Measurements from ENCODE around the gene DLEC1.

Gene DLEC1

GRCh38 chr3:38002291-38002876 lies 36.6 kb upstream of the DLEC1 start:
- H3K4me3 ChIP-seq (replicated peaks; ENCODE audit: low read depth, low read length) = no peak overlapping the region
- TF ChIP-seq, protein P1, sequence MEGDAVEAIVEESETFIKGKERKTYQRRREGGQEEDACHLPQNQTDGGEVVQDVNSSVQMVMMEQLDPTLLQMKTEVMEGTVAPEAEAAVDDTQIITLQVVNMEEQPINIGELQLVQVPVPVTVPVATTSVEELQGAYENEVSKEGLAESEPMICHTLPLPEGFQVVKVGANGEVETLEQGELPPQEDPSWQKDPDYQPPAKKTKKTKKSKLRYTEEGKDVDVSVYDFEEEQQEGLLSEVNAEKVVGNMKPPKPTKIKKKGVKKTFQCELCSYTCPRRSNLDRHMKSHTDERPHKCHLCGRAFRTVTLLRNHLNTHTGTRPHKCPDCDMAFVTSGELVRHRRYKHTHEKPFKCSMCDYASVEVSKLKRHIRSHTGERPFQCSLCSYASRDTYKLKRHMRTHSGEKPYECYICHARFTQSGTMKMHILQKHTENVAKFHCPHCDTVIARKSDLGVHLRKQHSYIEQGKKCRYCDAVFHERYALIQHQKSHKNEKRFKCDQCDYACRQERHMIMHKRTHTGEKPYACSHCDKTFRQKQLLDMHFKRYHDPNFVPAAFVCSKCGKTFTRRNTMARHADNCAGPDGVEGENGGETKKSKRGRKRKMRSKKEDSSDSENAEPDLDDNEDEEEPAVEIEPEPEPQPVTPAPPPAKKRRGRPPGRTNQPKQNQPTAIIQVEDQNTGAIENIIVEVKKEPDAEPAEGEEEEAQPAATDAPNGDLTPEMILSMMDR (IDR thresholded peaks at IDR 0.05; ENCODE audit: low read length, missing control alignments) = no peak
- DNase-seq (ENCODE audit: low read depth) = no peak

GRCh38 chr3:38002940-38003339 lies 36.1 kb upstream of the DLEC1 start:
- H3K4me3 ChIP-seq (replicated peaks; ENCODE audit: low read depth, low read length) = no peak overlapping the region
- no peak for DNase-seq (ENCODE audit: low read depth)
- TF ChIP-seq, protein P1 (IDR thresholded peaks at IDR 0.05; ENCODE audit: low read length, missing control alignments) = no peak

DNA sequence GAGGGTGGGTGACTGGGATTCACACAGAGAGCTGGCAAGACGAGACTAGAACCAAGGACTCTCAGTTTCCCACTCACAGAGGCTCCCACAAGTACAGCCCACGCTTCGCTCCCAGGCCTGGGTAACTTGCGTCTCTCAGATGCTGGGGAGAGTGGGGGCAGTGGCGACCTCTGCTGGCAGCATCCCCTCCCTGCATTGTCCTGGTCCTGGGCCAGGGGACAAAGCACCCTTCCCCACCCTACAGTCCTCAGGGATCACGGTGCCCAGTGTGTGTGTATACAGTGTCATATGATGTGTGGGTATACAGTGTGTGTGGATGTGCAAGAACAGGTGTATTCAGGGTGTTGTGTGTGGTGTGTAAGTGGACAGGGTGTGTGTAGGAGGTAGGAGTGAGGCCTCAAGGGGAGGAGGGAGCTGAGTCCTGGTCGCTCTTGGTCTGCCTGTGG lies 35.6 kb upstream of the DLEC1 start:
- no peak overlapping the region for H3K4me3 ChIP-seq (replicated peaks; ENCODE audit: low read depth, low read length)
- DNase-seq (ENCODE audit: low read depth) = peak; percentile 52
- TF ChIP-seq, protein P1 (IDR thresholded peaks at IDR 0.05; ENCODE audit: low read length, missing control alignments) = peak; percentile 87

DNA sequence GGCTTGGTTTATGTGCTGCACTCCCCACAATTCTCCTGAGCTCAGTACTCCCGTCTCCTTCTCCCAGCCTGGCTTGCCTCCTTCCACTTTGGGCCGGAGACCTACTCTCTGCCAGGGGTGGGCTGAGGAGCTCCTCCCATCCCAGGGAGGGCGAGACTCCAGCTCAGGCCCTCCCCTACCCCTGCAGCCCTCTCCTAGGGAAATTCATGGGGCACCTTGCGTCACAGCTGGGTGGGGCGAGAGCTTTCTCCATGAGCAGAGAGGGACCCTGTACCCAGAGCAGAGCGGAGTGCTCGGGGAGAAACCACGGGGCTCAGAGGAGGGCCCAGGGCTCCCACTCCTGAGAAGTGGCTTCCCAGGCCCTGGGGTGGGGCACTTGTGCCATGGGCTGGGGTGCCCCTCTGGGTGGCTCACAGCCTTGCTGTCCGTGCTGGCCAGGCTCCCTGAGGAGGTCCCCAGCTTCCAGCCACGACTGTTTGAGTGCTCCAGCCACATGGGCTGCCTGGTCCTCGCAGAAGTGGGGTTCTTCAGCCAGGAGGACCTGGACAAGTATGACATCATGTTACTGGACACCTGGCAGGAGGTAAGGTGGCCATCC lies 35.1 kb upstream of the DLEC1 start:
- no peak overlapping the region for H3K4me3 ChIP-seq (replicated peaks; ENCODE audit: low read depth, low read length)
- DNase-seq (ENCODE audit: low read depth) = no peak
- TF ChIP-seq, protein P1 (IDR thresholded peaks at IDR 0.05; ENCODE audit: low read length, missing control alignments) = no peak

DNA sequence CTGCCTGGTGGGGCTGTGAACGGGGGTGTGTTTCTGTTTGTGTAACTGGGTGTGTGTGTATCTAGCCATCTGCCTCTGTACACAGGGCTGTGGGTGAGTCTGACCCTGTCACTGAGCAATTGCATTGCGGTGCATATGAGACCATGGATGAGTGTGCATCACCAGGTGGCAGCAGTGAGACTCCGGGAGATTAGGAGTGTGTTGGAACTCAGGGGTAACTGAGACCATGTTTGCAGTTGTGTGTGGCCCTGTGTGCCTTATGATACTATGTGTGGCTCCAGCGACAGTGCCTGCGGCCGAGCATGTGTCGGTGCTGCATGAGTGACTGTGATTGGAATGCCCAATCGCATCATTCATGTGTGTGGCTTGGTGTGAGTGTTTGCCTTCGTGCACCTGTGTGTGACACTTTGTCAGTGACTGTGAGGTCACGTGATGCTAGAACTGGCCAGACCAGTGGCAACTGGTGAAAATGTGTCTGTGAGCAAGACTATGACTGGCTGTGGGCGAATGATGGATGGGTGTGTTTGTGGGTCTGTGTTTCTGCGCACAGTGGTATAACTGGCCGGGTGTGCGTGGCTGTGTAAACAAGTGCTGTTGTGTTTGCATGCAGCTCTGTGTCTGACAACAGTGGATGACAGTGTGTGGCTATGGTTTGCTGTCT lies 34.5 kb upstream of the DLEC1 start:
- H3K4me3 ChIP-seq (replicated peaks; ENCODE audit: low read depth, low read length) = no peak overlapping the region
- DNase-seq (ENCODE audit: low read depth) = peak; percentile 72
- TF ChIP-seq, protein P1 (IDR thresholded peaks at IDR 0.05; ENCODE audit: low read length, missing control alignments) = peak; percentile 86

DNA sequence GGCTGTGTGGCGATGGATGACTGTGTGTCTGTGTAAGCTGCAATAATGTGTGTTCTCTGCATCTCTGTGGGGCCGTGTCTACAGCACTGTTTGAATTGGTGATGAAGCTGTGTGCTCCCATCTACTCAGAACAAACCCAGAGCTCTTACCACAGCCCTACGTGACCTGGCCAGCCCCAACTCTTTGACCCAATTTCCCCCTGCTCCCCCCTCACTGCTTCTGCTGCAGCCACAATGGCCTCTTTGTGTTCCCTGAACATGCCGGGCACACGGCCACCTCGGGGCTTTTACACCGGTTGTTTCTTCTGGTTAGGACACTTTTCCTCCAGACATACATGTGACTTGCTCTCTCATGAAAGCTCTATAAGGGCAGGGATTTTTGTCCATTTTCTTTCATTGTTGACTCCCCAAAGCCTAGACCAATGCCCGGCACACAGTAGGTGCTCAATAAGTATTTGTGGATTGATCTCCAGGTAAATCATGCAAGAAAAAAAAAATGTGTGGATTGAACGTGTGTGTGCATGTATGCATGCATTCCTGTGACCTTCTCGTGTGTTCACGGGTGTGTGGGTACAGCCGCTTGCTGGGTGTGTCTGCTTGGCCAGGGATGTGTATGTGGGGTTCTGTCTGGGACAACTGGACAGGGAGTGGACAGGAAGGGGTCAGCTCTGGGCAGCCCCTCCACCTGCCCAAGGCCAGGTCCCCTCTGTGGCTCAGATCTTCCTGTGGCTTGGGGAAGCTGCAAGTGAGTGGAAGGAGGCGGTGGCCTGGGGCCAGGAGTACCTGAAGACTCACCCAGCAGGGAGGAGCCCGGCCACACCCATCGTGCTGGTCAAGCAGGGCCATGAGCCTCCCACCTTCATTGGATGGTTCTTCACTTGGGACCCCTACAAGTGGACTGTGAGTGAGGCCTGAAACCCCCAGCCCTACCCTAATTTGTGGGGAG lies 33.7 kb upstream of the DLEC1 start:
- no peak overlapping the region for H3K4me3 ChIP-seq (replicated peaks; ENCODE audit: low read depth, low read length)
- DNase-seq (ENCODE audit: low read depth) = no peak
- TF ChIP-seq, protein P1 (IDR thresholded peaks at IDR 0.05; ENCODE audit: low read length, missing control alignments) = no peak

Data from fibroblast of pulmonary artery (primary cell).